Suprapubic skin (tissue), 4 donors: Measurements from ENCODE around the gene ARMC8. TPM values are rescaled to one million over a fixed set of nuclear protein-coding genes. Genes with fewer than 3 reads are reported as not detected.

Source experiments
- DNase-seq, 2 donors: peaks; one replicate each; pipeline ENCODE4 v3.0.0-alpha.2; 2019; ENCODE audit warnings: low spot score in 2 of 2
- H3K27ac ChIP-seq: fragments of 200-600 bp; sonication (generic); one replicate; pipeline ENCODE4 v1.5.1; 2019
- H3K27me3 ChIP-seq: fragments of 200-600 bp; sonication (generic); one replicate; pipeline ENCODE4 v1.5.1; 2019
- H3K36me3 ChIP-seq: fragments of 200-600 bp; sonication (generic); one replicate; pipeline ENCODE4 v1.5.1; 2019
- H3K4me1 ChIP-seq: fragments of 200-600 bp; sonication (generic); one replicate; pipeline ENCODE4 v1.5.1; 2019
- H3K4me3 ChIP-seq: fragments of 200-600 bp; sonication (generic); one replicate; pipeline ENCODE4 v1.5.1; 2019; ENCODE audit warnings: mild to moderate bottlenecking
- H3K9me3 ChIP-seq: fragments of 200-600 bp; sonication (generic); one replicate; pipeline ENCODE4 v1.5.1; 2019
- EP300 ChIP-seq: sonication (generic); formaldehyde crosslinking; IDR thresholded peaks from one replicate; pipeline ENCODE4 v1.6.1; 2017; ENCODE audit warnings: antibody characterized with exemption
- POLR2A ChIP-seq, 2 donors: fragments of 450-650 bp; IDR thresholded peaks; one replicate each; pipeline ENCODE4 v1.6.1; 2017; ENCODE audit warnings: antibody characterized with exemption in 2 of 2, mild to moderate bottlenecking in 2 of 2, moderate library complexity in 2 of 2
- POLR2AphosphoS5 ChIP-seq, 3 donors: sonication (generic); formaldehyde crosslinking; IDR thresholded peaks; one replicate each; pipeline ENCODE4 v1.6.1; 2017; ENCODE audit warnings: antibody characterized with exemption in 3 of 3
- WGBS: methylation state at CpG from one replicate; pipeline ENCODE4 v1.1.5; 2018; 5-methylcytosine and 5-hydroxymethylcytosine counted together
- total RNA-seq, 4 donors: library from RNA; depleted of rRNA; stranded (reverse); fragments of >200 nt; gene quantifications; one replicate each; pipeline ENCODE4 v1.1.0, GENCODE V29; 2016
- TF ChIP-seq, protein P1 (sequence below), 2 donors: fragments of 200-600 bp in 1 of 2; fragments of 450-650 bp in 1 of 2; sonication (generic) in 1 of 2; IDR thresholded peaks; one replicate each; pipeline ENCODE4 v1.5.1; 2016 to 2019; ENCODE audit warnings: antibody characterized with exemption in 2 of 2, mild to moderate bottlenecking in 1 of 2, moderate library complexity in 1 of 2

The ARMC8 gene
- total RNA-seq, 4 donors from 2014 or later, result 32.2 to 86.7 (median 33.3) TPM

DNA sequence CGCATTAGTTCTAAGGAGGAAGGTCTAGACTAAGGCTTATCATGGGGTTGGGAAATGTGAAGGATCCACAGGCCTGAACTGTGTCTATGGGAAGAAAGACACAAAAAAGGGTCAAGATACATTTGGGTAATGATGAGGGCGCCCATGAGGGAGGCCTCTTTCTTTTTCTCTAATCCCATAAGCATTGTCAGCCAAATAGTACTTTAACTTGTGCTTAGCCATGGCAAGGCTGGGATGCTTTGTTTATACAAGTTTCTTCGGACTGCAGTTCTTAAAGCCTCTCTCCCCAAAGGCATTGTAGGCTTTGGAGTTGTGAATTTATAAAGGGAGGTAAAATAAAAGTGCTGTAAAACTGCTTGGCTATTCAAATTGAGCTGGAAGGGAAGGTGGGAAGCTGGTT lies 23.4 kb downstream of the ARMC8 start:
- Histone ChIP-seq H3K4me1 (peaks cover 3% of the 10 kb centered on the region), H3K9me3 (no peaks in the 10 kb centered on the region), H3K27me3 (no peaks in the 10 kb centered on the region), H3K36me3 (peaks cover 6% of the 10 kb centered on the region), H3K4me3 (no peak overlapping the region), H3K27ac (no peak overlapping the region)
- TF ChIP-seq, protein P1, sequence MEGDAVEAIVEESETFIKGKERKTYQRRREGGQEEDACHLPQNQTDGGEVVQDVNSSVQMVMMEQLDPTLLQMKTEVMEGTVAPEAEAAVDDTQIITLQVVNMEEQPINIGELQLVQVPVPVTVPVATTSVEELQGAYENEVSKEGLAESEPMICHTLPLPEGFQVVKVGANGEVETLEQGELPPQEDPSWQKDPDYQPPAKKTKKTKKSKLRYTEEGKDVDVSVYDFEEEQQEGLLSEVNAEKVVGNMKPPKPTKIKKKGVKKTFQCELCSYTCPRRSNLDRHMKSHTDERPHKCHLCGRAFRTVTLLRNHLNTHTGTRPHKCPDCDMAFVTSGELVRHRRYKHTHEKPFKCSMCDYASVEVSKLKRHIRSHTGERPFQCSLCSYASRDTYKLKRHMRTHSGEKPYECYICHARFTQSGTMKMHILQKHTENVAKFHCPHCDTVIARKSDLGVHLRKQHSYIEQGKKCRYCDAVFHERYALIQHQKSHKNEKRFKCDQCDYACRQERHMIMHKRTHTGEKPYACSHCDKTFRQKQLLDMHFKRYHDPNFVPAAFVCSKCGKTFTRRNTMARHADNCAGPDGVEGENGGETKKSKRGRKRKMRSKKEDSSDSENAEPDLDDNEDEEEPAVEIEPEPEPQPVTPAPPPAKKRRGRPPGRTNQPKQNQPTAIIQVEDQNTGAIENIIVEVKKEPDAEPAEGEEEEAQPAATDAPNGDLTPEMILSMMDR (IDR thresholded peaks at IDR 0.05), result no peak
- TF ChIP-seq POLR2AphosphoS5 (IDR thresholded peaks at IDR 0.05) (no peak), POLR2A (IDR thresholded peaks at IDR 0.05) (no peak), EP300 (no peak)
- no peak for DNase-seq
- WGBS, result 91% methylated on average over 3 of the region's 3 CpGs

DNA sequence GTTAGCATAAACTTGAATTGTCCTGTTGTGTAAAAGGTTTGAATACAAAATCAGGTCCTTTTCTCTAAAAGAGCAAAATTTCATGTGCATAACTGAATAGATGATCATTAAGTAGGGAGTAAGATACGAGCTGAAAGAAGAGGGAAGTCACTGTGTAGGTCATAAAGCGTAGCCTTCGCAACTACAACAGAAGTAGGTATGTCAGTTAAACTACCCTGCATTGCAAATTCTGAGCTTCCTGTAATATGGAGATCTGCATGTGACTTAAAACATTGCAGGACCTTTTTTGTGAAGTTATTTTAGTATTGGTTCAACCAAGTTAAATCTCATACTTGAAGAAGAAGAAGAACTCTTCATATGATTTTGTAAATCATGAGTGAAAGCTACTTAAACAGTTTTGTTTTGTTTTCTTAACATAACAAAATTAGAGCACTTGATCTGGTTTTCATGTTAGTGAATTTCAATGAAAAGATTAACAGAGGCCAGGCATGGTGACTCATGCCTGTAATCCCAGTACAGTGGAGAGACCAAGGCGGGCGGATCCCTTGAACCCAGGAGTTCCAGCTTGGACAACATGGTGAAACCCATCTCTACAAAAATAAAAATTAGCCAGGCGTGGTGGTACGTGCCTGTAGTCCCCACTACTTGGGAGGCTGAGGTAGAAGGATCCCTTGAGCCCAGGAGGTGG lies 26.4 kb downstream of the ARMC8 start:
- TF ChIP-seq, protein P1 (IDR thresholded peaks at IDR 0.05), result no peak
- TF ChIP-seq POLR2A (IDR thresholded peaks at IDR 0.05), result no peak
- no peak for TF ChIP-seq POLR2AphosphoS5 (IDR thresholded peaks at IDR 0.05)
- TF ChIP-seq EP300, result no peak
- Histone ChIP-seq H3K9me3 (no peaks in the 10 kb centered on the region), H3K4me1 (no peaks in the 10 kb centered on the region), H3K27me3 (no peaks in the 10 kb centered on the region), H3K36me3 (peaks cover 6% of the 10 kb centered on the region), H3K4me3 (no peak overlapping the region), H3K27ac (no peak overlapping the region)
- DNase-seq, result no peak
- WGBS, result 89% methylated on average over 7 of the region's 7 CpGs

DNA sequence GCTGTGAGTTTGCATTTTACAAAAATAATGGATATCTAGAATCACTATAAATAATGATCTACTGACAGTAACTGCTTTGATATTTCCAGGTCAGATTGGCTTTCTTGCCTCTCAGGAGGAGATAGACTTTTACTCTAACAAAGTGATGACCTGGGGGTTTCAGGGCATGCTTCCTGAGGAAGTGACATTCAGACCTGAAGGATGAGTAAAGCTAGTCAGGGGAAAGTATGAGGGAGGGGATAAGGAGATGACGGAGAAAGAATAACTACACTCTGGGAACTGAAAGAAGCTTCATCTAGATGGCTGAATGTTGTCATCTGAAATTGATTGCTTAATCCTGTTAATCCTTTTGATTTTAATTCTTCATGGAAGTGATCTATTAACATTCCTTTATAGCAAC lies 32.2 kb downstream of the ARMC8 start:
- no peak overlapping the region for H3K4me3 ChIP-seq
- H3K4me1 ChIP-seq, result no peaks in the 10 kb centered on the region
- 83% methylated on average over 1 of the region's 1 CpG for WGBS
- DNase-seq, result no peak
- peaks cover 21% of the 10 kb centered on the region for H3K36me3 ChIP-seq
- H3K27ac ChIP-seq, result no peak overlapping the region
- H3K27me3 ChIP-seq, result no peaks in the 10 kb centered on the region
- TF ChIP-seq POLR2A (IDR thresholded peaks at IDR 0.05) (no peak), POLR2AphosphoS5 (IDR thresholded peaks at IDR 0.05) (no peak), EP300 (no peak)
- TF ChIP-seq, protein P1 (IDR thresholded peaks at IDR 0.05), result no peak
- no peaks in the 10 kb centered on the region for H3K9me3 ChIP-seq

DNA sequence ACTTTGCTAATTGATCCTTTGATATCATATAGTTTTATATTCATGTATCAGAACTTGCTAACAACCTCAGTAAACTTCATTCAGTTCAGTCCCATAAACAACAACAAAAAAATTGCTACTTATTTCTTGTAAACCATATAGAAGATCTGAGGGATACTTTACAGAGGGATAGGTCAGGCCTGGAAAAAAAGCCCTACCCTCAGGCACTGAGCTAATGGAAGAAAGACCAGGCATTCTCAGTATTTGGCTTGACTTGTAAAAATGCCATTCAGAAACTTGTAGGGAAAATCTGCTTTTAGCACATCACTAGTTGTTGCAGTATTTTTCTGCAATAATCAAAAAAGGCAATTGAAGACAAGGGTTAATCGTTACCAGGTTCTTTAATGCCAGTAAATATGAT lies 33.1 kb downstream of the ARMC8 start:
- Histone ChIP-seq H3K4me1 (no peaks in the 10 kb centered on the region), H3K36me3 (peaks cover 28% of the 10 kb centered on the region), H3K9me3 (no peaks in the 10 kb centered on the region), H3K27me3 (no peaks in the 10 kb centered on the region), H3K4me3 (no peak overlapping the region), H3K27ac (no peak overlapping the region)
- 97% methylated on average over 1 of the region's 1 CpG for WGBS
- TF ChIP-seq POLR2AphosphoS5 (IDR thresholded peaks at IDR 0.05), result no peak
- no peak for TF ChIP-seq EP300
- no peak for TF ChIP-seq POLR2A (IDR thresholded peaks at IDR 0.05)
- TF ChIP-seq, protein P1 (IDR thresholded peaks at IDR 0.05), result no peak
- DNase-seq, result no peak

DNA sequence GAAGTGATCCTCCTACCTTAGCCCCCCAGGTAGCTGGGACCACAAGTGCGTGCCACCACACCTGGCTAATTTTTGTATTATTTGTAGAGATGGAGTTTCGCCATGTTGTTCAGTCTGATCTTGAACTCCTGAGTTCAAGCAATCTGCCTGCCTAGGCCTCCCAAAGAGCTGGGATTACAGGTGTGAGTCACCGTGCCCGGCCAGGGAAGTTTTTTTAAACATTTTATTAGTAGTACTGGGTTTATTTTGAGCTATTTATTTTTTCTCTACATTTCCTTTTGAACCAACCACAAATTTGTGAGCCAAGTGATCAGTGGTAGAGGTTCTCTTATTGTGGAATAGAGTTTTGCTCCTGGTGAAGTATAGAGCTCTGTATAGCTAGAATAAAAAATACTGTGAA lies 33.7 kb downstream of the ARMC8 start:
- H3K27ac ChIP-seq, result no peak overlapping the region
- H3K36me3 ChIP-seq, result peaks cover 33% of the 10 kb centered on the region
- no peaks in the 10 kb centered on the region for H3K27me3 ChIP-seq
- no peak for DNase-seq
- no peak for TF ChIP-seq EP300
- TF ChIP-seq POLR2A (IDR thresholded peaks at IDR 0.05), result no peak
- TF ChIP-seq POLR2AphosphoS5 (IDR thresholded peaks at IDR 0.05), result no peak
- TF ChIP-seq, protein P1 (IDR thresholded peaks at IDR 0.05), result no peak
- H3K4me3 ChIP-seq, result no peak overlapping the region
- H3K9me3 ChIP-seq, result no peaks in the 10 kb centered on the region
- 95% methylated on average over 4 of the region's 4 CpGs for WGBS
- H3K4me1 ChIP-seq, result no peaks in the 10 kb centered on the region
